ENCODE measurements around the gene SQOR.
"Not testable (repeated sequence)": the region's sequence is repeated elsewhere in the genome, so short reads cannot be mapped to it uniquely, and the experiment has no call there.

SQOR gene

DNA sequence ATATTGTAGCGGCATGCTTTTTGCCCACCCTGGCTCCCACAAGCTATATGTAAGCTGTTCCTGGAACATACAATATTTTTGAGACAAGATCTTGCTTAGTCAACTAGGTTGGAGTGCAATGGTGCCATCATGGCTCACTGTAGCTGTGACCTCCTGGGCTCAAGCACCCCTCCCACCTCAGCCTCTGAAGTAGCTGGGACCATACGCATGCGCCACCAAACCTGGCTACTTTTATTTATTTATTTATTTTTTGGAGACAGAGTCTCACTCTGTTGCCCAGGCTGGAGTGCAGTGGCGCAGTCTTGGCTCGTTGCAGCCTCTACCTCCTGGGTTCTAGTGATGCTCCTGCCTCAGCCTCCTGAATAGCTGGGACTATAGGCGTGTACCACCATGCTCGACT lies 6.7 kb upstream of the SQOR start:
- no peak overlapping the region for H3K4me3 ChIP-seq (ENCODE audit: low read length)
- DNase-seq (ENCODE audit: low read depth, low spot score): no peak

DNA sequence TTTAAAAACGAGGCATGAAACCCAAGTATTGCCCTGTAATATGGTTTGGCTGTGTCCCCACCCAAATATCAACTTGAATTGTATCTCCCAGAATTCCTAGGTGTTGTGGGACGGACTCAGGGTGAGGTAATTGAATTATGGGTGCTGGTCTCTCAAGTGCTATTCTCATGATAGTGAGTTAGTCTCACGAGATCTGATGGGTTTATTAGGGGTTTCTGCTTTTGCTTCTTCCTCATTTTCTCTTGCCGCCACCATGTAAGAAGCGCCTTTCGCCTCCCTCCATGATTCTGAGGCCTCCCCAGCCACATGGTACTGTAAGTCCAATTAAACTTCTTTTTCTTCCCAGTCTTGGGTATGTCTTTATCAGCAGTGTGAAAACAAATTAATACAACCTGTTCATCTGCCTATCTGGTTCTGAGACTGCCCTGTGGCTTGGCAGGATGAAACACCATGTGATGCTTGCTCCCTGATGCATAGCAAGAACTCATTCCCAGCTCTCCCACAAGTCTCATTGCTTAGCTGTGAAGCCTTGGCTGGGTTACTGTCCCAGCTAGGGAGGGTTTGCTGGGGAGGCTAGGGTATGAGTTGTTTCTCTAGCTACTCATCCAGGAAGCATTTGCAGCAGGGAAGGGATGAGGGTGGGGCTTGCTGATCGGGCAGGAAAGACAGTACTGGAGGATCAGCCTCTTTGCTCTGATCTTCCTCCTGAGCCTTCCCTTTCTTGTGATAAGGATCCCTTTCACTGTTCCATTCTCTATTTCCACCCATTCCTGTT lies 3.7 kb upstream of the SQOR start:
- no peak for DNase-seq (ENCODE audit: low read depth, low spot score)
- no peak overlapping the region for H3K4me3 ChIP-seq (ENCODE audit: low read length)

DNA sequence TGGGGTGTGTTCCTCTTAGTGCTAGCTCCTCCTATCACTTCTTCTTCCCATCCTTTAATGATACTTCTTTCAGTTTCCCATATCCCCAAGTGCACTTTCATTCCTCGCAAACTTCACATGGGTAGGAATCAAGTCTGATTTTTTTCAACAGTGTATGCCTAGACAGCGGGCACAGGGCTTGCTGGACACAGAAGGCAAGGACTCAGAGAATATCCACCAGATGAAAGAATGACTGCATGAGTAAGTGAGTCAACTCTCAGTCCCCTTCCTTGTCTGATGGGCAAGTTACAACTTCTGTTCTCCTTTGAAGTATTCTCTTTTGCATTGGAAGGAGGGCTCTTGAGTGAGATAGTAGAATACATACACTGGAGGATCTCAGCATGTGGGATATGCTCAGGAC lies 3.1 kb upstream of the SQOR start:
- no peak for DNase-seq (ENCODE audit: low read depth, low spot score)

DNA sequence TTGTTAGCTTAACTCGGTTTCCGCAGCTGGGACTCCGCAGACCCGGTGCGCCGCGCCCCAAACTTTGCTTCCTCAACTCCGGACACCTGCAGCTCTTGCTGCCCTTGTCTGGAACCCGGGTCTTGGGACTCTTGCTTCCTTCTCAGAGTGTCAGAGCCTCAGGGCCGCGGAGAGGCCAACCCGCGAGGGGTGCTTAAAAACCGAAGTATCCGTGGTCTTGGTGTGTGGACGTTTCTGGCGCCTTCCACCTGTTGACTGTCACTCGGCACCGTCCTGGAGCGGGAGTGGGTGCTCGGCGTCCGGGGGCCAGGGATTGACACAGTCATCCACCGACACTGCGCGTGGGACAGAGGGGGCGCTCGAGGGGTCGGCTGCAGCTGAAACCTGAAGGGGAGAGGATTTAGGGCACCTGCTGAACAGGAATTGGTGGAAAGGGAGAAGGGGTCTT lies 386 bp downstream of the SQOR start:
- H3K4me3 ChIP-seq (ENCODE audit: low read length): peak overlapping the region; percentile 75
- peak; percentile 25 for DNase-seq (ENCODE audit: low read depth, low spot score)

More for the DNA sequence above, 3.1 kb upstream of the SQOR start:
- H3K4me3 ChIP-seq (ENCODE audit: low read length): no peak overlapping the region

DNA sequence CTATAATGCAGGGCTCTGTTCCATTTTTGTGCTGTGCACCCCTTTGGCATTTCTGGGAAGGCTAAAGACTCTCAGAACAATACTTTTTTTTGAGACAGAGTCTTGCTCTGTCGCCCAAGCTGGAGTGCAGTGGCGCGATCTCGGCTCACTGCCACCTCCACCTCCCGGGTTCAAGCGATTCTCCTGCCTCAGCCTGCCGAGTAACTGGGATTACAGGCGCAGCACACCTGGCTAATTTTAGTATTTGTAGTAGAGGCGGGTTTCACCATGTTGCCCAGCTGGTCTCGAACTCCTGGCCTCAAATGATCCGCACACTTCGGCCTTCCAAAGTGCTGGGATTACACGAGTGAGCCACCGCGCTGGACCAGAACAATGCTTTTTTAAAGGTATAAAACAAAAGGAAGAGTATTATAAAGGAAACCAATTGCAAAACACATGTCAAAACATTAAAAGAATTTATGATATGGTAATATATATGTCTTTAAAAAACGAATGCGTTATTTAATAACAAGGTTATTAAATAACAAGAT lies 999 bp downstream of the SQOR start:
- DNase-seq (ENCODE audit: low read depth, low spot score): no peak
- peak overlapping the region; percentile 75 for H3K4me3 ChIP-seq (ENCODE audit: low read length)

DNA sequence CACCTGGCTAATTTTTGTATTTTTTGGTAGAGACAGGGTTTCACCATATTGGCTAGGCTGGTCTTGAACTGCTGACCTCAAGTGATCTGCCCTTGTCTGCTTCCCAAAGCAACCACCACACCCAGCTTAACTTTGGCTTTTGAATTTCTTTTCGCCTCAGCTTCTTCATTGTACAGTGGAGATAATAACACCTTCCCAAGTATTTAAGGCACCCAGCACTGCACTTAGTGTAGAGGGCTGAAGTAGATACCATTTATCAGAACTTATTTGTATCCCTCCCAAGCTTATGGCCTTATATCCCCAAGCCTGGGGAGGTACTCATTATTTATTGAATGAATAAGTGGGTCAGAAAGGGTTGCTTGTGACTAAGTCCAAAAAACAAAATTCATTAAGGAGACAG lies 2.3 kb downstream of the SQOR start:
- no peak overlapping the region; the same call in 1 of the 2 replicates for H3K4me3 ChIP-seq (ENCODE audit: low read length)
- DNase-seq (ENCODE audit: low read depth, low spot score): peak; percentile 7

DNA sequence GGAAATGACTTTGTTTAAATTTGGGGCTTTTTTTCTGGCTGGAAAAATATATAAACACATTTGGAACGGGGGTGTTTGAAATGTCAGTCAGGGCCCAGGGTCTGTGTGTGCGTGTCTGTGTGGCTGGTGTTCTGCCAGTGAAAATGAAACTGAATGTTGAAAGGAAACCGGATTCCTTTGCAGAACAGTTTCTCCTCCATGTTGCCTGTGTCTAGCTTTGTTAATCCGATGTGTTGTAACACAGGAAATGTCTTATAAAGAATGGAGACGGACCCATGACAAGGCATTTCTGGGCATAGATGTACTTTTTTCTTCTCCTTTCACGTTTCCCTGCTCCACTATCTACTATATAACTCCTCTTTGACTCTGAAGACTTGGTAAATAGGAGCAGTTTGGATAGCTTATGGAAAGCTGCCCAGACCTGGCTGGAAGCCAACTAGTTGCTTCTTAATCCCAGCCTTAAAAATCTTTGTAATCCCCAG lies 2.8 kb downstream of the SQOR start:
- peak overlapping the region; percentile 29 for H3K4me3 ChIP-seq (ENCODE audit: low read length)
- peak; percentile 85 for DNase-seq (ENCODE audit: low read depth, low spot score)

DNA sequence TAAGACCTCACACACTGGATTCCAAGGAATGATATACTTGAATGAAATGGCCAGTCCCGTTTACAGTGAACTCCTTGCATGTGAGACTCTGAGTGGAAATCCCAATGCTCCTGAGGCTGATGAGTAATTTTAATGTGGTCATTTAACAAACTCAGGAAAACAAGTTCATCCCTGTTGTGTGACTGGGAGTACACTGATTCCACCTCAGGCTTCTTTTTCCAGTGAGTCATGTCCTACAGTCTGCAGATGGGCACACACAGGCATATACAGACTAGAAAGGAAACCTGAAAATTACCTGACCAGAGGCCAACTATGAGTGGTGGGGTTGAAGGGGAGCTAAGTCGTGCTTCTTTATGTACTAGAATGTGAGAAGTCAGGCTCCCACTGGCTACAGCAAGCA lies 5.8 kb downstream of the SQOR start:
- no peak for DNase-seq (ENCODE audit: low read depth, low spot score)
- H3K4me3 ChIP-seq (ENCODE audit: low read length): no peak overlapping the region

DNA sequence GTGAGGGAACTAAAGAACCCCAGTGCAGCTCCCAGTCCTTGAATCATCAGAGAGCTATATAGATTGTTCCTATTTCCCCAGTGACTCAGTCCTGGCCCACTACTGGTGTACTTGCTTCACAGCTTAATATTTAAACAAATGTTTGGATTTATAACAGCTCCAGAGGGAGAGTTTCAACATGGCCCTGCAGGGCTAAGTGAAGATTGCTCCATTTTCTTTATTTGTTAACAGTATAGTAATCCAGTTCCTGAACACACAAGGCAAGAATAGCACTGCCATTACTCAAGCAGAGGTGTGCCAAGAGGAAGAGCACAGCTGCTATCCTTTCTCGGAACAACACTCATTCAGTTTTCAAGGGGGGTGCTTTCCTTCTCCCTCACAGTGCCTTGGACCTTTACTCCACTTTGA lies 6.5 kb downstream of the SQOR start:
- no peak overlapping the region for H3K4me3 ChIP-seq (ENCODE audit: low read length)
- DNase-seq (ENCODE audit: low read depth, low spot score): no peak

DNA sequence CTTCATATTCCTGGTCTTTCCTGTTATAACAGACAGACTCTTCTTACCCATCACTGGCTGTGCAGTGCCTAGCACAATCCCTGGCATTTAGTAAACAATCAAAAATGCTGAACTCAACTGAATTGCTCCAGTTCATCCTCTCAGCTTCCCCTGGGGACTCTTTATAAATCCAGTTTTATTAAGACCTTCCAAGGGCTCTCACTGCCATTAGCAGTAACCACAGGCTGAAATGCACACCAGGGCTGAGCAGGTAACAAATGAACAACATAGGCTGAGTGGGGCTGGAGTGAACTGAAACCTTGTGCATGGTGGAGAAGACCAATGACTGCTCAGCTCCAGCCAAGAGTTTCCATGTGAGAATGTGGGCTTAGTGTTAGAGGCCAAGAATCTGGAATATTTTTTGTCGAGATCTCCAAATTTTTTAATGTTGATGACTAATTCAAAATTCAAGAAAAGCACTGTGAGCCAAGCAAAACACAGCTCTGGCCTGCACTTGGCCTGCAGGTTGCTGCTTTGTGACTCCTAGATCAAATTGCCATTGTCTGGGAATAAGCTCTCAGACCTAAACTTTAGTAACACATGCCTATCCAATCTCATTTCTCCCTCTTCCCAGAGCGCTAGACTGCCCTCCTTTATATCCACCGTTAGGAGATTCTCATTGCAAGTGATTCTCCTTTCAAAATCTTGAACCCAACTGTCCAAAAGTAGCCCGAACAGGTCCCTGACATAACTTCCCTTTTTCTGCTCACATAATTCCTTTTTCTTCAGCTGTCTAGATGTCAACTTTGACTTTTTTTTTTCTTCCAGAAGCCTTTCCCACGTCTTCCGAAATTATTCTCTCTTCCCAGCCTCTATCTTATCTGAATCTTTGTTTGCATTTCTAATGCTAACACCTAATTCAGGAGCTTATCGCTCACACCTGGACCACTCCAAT lies 7.4 kb downstream of the SQOR start:
- DNase-seq (ENCODE audit: low read depth, low spot score): no peak
- no peak overlapping the region for H3K4me3 ChIP-seq (ENCODE audit: low read length)

DNA sequence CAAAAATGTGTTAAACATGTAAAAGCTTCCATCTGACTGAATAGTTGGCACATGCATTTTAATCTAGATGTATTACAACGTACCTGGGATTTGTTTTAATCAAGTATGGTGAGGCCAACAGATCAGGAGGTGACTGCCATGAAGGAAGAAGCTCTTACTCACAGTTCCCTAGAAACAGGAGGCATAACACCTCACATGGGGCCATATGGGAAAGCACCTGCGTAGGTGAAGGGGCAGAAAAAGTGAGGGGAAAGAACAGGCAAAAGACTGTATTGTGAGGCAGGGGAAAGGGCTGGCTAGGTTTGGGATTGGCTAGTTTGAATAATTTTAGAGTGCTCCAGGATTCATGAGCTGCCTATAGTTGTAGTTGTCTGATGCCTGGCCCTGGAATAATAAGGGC lies 9.6 kb downstream of the SQOR start:
- no peak for DNase-seq (ENCODE audit: low read depth, low spot score)

DNA sequence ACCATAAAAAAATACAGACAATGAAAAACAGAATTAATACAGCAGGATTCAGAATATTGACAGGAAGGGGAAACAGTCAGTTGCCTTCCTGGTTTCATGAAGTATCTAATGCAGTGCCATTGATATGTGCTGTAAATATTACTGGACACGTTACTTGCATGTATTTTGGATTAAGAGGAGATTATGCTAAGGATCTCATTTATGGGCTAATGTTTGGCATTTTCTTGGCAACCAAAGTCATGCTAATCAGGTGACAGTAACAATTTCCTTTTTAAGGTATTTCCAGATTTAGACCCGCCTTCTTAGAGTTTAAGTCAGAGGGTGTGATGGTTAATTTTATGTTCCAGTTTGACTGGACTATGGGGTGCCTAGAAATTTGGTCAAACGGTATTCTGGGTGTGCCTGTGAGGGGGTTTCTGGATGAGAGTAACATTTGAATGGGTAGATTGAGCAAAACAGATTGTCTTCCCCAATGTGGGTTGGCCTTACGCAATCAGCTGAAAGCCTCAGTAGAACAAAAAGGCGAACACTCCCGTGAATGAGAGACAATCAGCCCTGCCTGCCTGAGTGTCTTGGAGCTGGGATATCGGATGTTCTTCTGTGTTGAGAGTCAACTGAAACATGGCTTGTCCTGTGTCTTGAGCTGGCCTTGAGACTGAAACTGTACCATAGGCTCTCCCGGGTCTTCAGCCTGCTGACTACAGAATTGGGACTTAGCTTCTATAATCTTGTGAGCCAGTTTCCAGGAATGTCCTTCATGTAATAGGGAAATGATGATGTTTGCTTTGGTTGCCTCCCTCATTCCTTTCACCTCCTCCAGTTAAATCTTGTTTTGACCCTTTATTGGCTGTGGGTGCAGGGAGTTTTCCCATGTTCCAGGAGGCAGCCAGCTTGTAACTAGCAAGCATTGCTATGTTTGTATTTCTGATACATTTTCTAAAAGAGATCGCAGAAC lies 10.5 kb downstream of the SQOR start:
- no peak for DNase-seq (ENCODE audit: low read depth, low spot score)
- no peak overlapping the region for H3K4me3 ChIP-seq (ENCODE audit: low read length)

More for the DNA sequence above, 9.6 kb downstream of the SQOR start:
- H3K4me3 ChIP-seq (ENCODE audit: low read length): no peak overlapping the region

DNA sequence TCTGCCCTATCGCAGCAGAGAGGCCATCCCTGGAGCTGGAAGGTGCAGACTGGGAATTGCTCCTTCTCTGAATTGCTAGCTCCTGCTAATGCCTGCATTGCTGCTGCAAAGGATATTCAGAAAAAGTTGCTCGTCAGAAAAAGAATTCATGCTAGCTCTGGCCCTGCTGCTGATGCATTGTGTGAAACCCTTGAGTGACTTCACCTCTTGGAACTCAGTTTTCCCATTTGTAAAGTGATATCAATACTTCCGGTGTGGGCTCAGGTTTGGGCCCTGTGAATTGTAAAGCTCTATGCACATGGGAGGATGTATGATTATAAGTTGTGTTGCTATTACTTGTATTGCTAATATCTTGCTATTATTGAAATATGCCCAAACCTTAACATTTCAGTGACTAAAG lies 11.4 kb downstream of the SQOR start:
- H3K4me3 ChIP-seq (ENCODE audit: low read length): no peak overlapping the region
- no peak for DNase-seq (ENCODE audit: low read depth, low spot score)

DNA sequence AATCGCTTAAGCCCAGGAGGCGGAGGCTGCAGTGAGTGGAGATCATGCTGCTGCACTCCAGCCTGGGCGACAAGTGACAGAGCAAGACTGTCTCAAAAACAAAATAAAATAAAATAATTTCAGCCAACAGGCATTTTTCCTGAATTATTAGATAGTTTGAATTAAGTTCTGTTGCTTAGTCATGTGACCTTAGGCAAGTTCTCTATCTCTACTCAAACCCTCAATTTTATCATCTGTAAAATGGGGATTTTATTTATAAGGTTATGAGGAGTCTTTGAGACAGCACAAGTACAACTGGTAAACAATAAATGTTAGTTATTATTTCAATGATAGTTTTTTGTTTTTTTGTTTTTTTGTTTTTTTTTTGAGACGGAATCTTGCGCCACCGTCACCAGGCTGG lies 13.0 kb downstream of the SQOR start:
- H3K4me3 ChIP-seq (ENCODE audit: low read length): no peak overlapping the region

DNA sequence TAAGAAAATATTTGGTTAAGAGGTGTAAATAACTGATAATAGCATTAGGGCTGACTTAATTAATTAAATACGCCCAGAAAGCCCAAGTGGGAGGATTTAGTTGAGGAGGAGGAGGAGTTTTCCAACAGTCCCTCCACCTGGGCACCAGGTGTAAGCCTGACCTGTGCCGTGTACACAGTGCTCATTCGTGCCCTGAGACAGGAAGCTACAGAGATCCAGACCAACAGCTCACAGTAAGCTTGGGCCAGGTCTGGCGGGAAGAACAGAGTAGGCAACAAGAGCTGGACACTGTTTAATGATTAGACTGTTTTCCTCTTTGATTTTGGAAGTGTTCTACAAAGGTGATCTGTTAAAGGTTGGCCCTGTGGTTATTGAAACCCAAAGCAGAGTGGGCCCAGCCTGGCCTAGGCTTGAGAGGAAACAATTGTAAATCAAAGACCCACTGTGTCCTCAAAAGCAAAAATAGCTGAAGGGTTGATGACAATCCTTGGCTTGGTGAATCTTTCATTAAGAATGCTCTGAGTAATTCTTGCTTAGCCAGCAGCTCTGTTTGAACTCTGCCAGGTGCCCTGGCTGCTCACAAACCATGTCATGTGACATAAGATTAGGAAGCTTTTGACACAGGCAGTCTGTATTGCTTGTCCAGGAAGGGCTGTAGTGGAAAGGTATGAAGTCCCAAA lies 13.8 kb downstream of the SQOR start:
- no peak for DNase-seq (ENCODE audit: low read depth, low spot score)

More for the DNA sequence above, 13.0 kb downstream of the SQOR start:
- DNase-seq (ENCODE audit: low read depth, low spot score): no peak

DNA sequence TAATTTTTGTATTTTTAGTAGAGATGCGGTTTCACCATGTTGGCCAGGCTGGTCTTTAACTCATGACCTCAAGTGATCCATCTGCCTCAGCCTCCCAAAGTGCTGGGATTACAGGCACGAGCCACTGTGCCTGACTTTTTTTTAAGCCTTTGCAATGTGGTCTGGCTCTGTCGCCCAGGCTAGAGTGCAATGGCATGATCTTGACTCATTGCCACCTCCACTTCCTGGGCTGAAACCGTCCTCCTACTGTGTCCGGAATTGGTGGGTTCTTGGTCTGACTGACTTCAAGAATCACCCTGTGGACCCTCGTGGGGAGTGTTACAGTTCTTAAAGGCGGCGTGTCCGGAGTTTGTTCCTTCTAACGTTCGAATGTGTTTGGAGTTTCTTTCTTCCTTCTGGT lies 15.2 kb downstream of the SQOR start:
- not testable (repeated sequence) for H3K4me3 ChIP-seq (ENCODE audit: low read length); DNase-seq (ENCODE audit: low read depth, low spot score)

More for the DNA sequence above, 13.8 kb downstream of the SQOR start:
- no peak overlapping the region for H3K4me3 ChIP-seq (ENCODE audit: low read length)

DNA sequence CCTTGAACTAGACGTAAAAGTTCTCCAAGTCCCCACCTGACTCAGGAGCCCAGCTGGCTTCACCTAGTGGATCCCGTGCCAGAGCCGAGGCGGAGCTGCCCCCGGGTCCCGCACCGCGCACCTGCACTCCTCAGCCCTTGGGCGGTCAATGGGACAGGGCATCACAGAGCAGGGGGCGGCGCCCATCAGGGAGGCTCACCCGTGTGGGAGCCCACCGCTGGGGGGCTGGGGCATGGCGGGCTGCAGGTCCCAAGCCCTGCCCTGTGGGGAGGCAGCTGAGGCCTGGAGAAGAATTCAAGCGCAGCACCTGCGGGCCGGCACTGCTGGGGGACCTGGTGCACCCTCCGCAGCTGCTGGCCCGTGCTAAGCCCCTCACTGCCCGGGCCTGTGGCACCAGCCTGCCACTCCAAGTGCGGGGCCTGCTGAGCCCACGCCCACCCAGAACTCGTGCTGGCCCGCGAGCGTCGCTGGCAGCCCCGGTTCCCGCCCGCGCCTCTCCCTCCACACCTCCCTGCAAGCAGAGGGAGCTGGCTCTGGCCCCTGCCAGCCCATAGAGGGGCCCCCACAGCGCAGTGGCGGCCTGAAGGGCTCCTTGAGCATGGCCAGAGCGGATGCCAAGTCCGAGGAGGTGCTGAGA lies 16.2 kb downstream of the SQOR start:
- H3K4me3 ChIP-seq (ENCODE audit: low read length): no peak overlapping the region
- DNase-seq (ENCODE audit: low read depth, low spot score): no peak
